GM19023 (cell line): ENCODE data around the gene KLF11.
"Not testable (repeated sequence)": the region's sequence is repeated elsewhere in the genome, so short reads cannot be mapped to it uniquely, and the experiment has no call there.

Experiments
- ATAC-seq: cut with Tn5 transposase; IDR thresholded peaks from one replicate; pipeline ENCODE4 v1.9.1; 2021; ENCODE audit warnings: mild to moderate bottlenecking, moderate library complexity; ENCODE audit not compliant: unreplicated experiment

The KLF11 gene

GRCh38 chr2:10022966-10023662 lies 20.2 kb upstream of the KLF11 start:
- ATAC-seq: no peak

GRCh38 chr2:10026940-10027569 lies 16.3 kb upstream of the KLF11 start:
- no peak for ATAC-seq

- no peak for ATAC-seq
Measured at GRCh38 chr2:10027660-10028330, 15.6 kb upstream of the KLF11 start.

- ATAC-seq: no peak
Measured at GRCh38 chr2:10028407-10028987, 14.9 kb upstream of the KLF11 start.

- peak; percentile 77 for ATAC-seq
Measured at GRCh38 chr2:10028988-10029874, 14.1 kb upstream of the KLF11 start.

- no peak for ATAC-seq
Measured at GRCh38 chr2:10029875-10030223, 13.5 kb upstream of the KLF11 start.

- ATAC-seq: no peak
Measured at GRCh38 chr2:10030311-10030736, 13.0 kb upstream of the KLF11 start.

GRCh38 chr2:10030798-10031197 lies 12.6 kb upstream of the KLF11 start:
- ATAC-seq: not testable (repeated sequence)

GRCh38 chr2:10031886-10032745 lies 11.2 kb upstream of the KLF11 start:
- no peak for ATAC-seq

- no peak for ATAC-seq
Measured at GRCh38 chr2:10032746-10033105, 10.6 kb upstream of the KLF11 start.

- ATAC-seq: no peak
Measured at GRCh38 chr2:10033251-10034006, 9.9 kb upstream of the KLF11 start.

GRCh38 chr2:10034333-10035052 lies 8.9 kb upstream of the KLF11 start:
- no peak for ATAC-seq

GRCh38 chr2:10035053-10035422 lies 8.3 kb upstream of the KLF11 start:
- ATAC-seq: no peak

- no peak for ATAC-seq
Measured at GRCh38 chr2:10035633-10036032, 7.7 kb upstream of the KLF11 start.

- peak; percentile 49 for ATAC-seq
Measured at GRCh38 chr2:10036095-10036884, 7.1 kb upstream of the KLF11 start.

- ATAC-seq: no peak
Measured at GRCh38 chr2:10038123-10038522, 5.2 kb upstream of the KLF11 start.

GRCh38 chr2:10038716-10039115 lies 4.6 kb upstream of the KLF11 start:
- no peak for ATAC-seq
